ENCODE measurements around the gene ANGPTL4. TPM values are rescaled to one million over a fixed set of nuclear protein-coding genes. Genes with fewer than 3 reads are reported as not detected.
A peak's percentile ranks its signal among the peaks of the same experiment; 100 is the strongest.

ANGPTL4 gene
- total and polyA plus RNA-seq, 9 of the 15 experiments (the other 6 are each of a cell fraction or from before 2014, with no cell fraction given) = 0.05 to 0.77 (median 0.22) TPM; not detected in 4

- TF ChIP-seq USF1 (CRISPR knock-in tag; IDR thresholded peaks at IDR 0.05) (no peak), CBX2 (IDR thresholded peaks at IDR 0.05; ENCODE audit: insufficient read depth, low read length, poor library complexity, severe bottlenecking) (no peak), ETS2 (tag; IDR thresholded peaks at IDR 0.05; ENCODE audit: borderline replicate concordance, poor library complexity, severe bottlenecking) (no peak), ZBTB33 (CRISPR knock-in tag; IDR thresholded peaks at IDR 0.05) (no peak), CHAMP1 (IDR thresholded peaks at IDR 0.05) (no peak), CHD1 (IDR thresholded peaks at IDR 0.05; ENCODE audit: low read length) (no peak), ZNF668 (CRISPR knock-in tag; IDR thresholded peaks at IDR 0.05) (no peak), STAG1 (CRISPR knock-in tag; IDR thresholded peaks at IDR 0.05; ENCODE audit: borderline replicate concordance) (no peak), CTCF (IDR thresholded peaks at IDR 0.05 in 2 of 3, conservative IDR thresholded peaks at IDR 0.05 in 1 of 3; ENCODE audit: insufficient read depth in 2 of 3, low read depth in 1 of 3, low read length in 3 of 3) (peak in 2 of 3 experiments; percentile 10 to 19; a peak in 1 of 6 replicates), ZFP1 (CRISPR knock-in tag; IDR thresholded peaks at IDR 0.05) (no peak), FUS (optimal IDR thresholded peaks at IDR 0.05; ENCODE audit: low read depth, low read length) (no peak), ZNF280B (CRISPR knock-in tag; IDR thresholded peaks at IDR 0.05) (no peak), ZFPM2 (CRISPR knock-in tag; IDR thresholded peaks at IDR 0.05) (no peak), ZNF175 (CRISPR knock-in tag; IDR thresholded peaks at IDR 0.05; ENCODE audit: low read depth) (no peak), BMI1 (IDR thresholded peaks at IDR 0.05; ENCODE audit: low read length) (no peak), NR2C1 (IDR thresholded peaks at IDR 0.05) (no peak), NR2C1 (tag; IDR thresholded peaks at IDR 0.05) (no peak), TAF15 (IDR thresholded peaks at IDR 0.05; ENCODE audit: low read depth, low read length) (no peak), SUPT5H (IDR thresholded peaks at IDR 0.05) (no peak)
These were observed at the start of gene ANGPTL4 (continued) for GRCh38 chr19:8363803-8364771.
